HepG2 (cell line): ENCODE results near the gene INSRR. TPM values are rescaled to one million over a fixed set of nuclear protein-coding genes. Genes with fewer than 3 reads are reported as not detected.

ENCODE experiments used
- ATAC-seq: fragments of 200-7000 bp; cut with Tn5 transposase; 3 replicates; pipeline ENCODE4 v1.9.1; 2020; ENCODE audit warnings: mild to moderate bottlenecking, moderate library complexity
- BruUV-seq: library from RNA; stranded (reverse); fragments of 400-500 nt; replicated peaks from 2 replicates; lab custom pipeline; 2021; lab: Mats Ljungman, UMichigan
- CTCF ChIA-PET: fragments of 300-600 bp; formaldehyde crosslinking; extraction: SDS; loops from one replicate; lab custom pipeline; 2021; ENCODE audit warnings: low total read pairs, inconsistent platforms, low intra/inter-chr PET ratio; lab: Yijun Ruan, JAX
- POLR2A ChIA-PET: fragments of 350-600 bp; sonication (Branson Sonifier 250); formaldehyde crosslinking; loops from one replicate; lab custom pipeline; 2020; ENCODE audit warnings: antibody characterized with exemption, inconsistent platforms; lab: Yijun Ruan, JAX
- DNase-seq: peaks from one replicate; pipeline ENCODE4 v3.0.0-alpha.2; 2015; ENCODE audit warnings: low spot score
- FAIRE-seq: peaks from 3 replicates; lab custom pipeline; 2011; peaks lifted over from hg19 to GRCh38; lab: Jason Lieb, UNC
- H2AFZ ChIP-seq: one replicate; pipeline ENCODE4 v1.6.1; 2011; ENCODE audit warnings: low read length, inconsistent platforms
- H3K27ac ChIP-seq: fragments of 300-600 bp; 3 replicates; pipeline ENCODE4 v1.8.0; 2011; ENCODE audit warnings: mixed run types, mild to moderate bottlenecking, mixed read lengths, low read length, inconsistent platforms; ENCODE audit not compliant: insufficient read depth; ENCODE audit errors: extremely low read length
- H3K27me3 ChIP-seq, 2 experiments: fragments of 200-600 bp in 1 of 2; 2 replicates in 1 of 2; 3 replicates in 1 of 2; pipeline versions ENCODE4 v1.6.0 to v1.8.0; 2011; ENCODE audit warnings: low read length in 2 of 2, mild to moderate bottlenecking in 2 of 2, moderate library complexity in 2 of 2, inconsistent platforms in 1 of 2; ENCODE audit not compliant: insufficient read depth in 2 of 2, control insufficient read depth in 1 of 2
- H3K36me3 ChIP-seq, 2 experiments: fragments of 200-600 bp in 1 of 2; replicated peaks in 1 of 2; 2 replicates in 1 of 2; 3 replicates in 1 of 2; pipeline versions ENCODE4 v1.5.1 to v1.8.0; 2011; ENCODE audit warnings: low read length in 2 of 2, inconsistent platforms in 1 of 2; ENCODE audit not compliant: insufficient read depth in 2 of 2, control insufficient read depth in 1 of 2
- H3K4me1 ChIP-seq: 2 replicates; pipeline ENCODE4 v1.5.1; 2012; ENCODE audit warnings: low read length, inconsistent platforms; ENCODE audit not compliant: insufficient read depth
- H3K4me2 ChIP-seq: 2 replicates; pipeline ENCODE4 v1.6.0; 2011; ENCODE audit warnings: low read depth, low read length, inconsistent platforms
- H3K4me3 ChIP-seq, 3 experiments: fragments of 200-600 bp in 1 of 3; sonication (generic), shearing (Covaris generic) in 1 of 3; replicated peaks in 1 of 3; 2 replicates each; pipeline ENCODE4 v1.5.1; 2011 to 2016; ENCODE audit warnings: low read length in 3 of 3, inconsistent platforms in 2 of 3, low read depth in 2 of 3, mild to moderate bottlenecking in 2 of 3, control low read depth in 1 of 3, mixed read lengths in 1 of 3; ENCODE audit not compliant: insufficient read depth in 1 of 3
- H3K79me2 ChIP-seq: one replicate; pipeline ENCODE4 v1.6.1; 2011; ENCODE audit warnings: low read length, inconsistent platforms; ENCODE audit not compliant: insufficient read depth
- H3K9ac ChIP-seq: 2 replicates; pipeline ENCODE4 v1.6.0; 2011; ENCODE audit warnings: mild to moderate bottlenecking, low read depth, low read length, inconsistent platforms; ENCODE audit not compliant: insufficient read depth
- H3K9me3 ChIP-seq: 2 replicates; pipeline ENCODE4 v1.5.1; 2012; ENCODE audit warnings: mild to moderate bottlenecking, low read length
- H4K20me1 ChIP-seq: 2 replicates; pipeline ENCODE4 v1.6.0; 2011; ENCODE audit warnings: inconsistent platforms, mild to moderate bottlenecking, low read length, moderate library complexity; ENCODE audit not compliant: insufficient read depth
- DNMT3B ChIP-seq: conservative IDR thresholded peaks from 2 replicates; pipeline ENCODE4 v1.6.1; 2016; ENCODE audit warnings: missing biosample characterization, control low read depth
- ELF4 ChIP-seq: sonication (generic); formaldehyde crosslinking; IDR thresholded peaks from 2 replicates; pipeline ENCODE4 v1.5.0; 2020; ENCODE audit warnings: missing genetic modification reagents, mild to moderate bottlenecking, moderate library complexity, borderline replicate concordance
- RFXANK ChIP-seq: IDR thresholded peaks from 2 replicates; pipeline ENCODE4 v1.6.1; 2016
- ZBTB20 ChIP-seq: sonication (generic); formaldehyde crosslinking; IDR thresholded peaks from 2 replicates; pipeline ENCODE4 v1.8.1; 2023; ENCODE audit warnings: missing genetic modification reagents, low read depth, mild to moderate bottlenecking, borderline replicate concordance
- ZNF317 ChIP-seq: sonication (generic); formaldehyde crosslinking; IDR thresholded peaks from 2 replicates; pipeline ENCODE4 v1.5.0; 2020; ENCODE audit warnings: mild to moderate bottlenecking, missing genetic modification reagents
- ZNF557 ChIP-seq: sonication (generic); formaldehyde crosslinking; IDR thresholded peaks from 2 replicates; pipeline ENCODE4 v1.4.0; 2020; ENCODE audit warnings: missing genetic modification reagents
- ZNF572 ChIP-seq: sonication (generic); formaldehyde crosslinking; IDR thresholded peaks from 2 replicates; pipeline ENCODE4 v1.5.1; 2020; ENCODE audit warnings: mild to moderate bottlenecking, missing genetic modification reagents
- ZNF772 ChIP-seq: sonication (generic); formaldehyde crosslinking; IDR thresholded peaks from 2 replicates; pipeline ENCODE4 v1.5.0; 2020; ENCODE audit warnings: mild to moderate bottlenecking, missing genetic modification reagents
- WGBS: methylation state at CpG from one replicate; pipeline ENCODE4 v1.1.6; 2017; ENCODE audit warnings: low lambda C conversion rate; 5-methylcytosine and 5-hydroxymethylcytosine counted together
- in situ Hi-C: cut with HindIII; loops from 2 replicates; pipeline ENCODE4 v1.10.0; 2017; ENCODE audit warnings: low pct_unique_long_range_greater_than_20kb; ENCODE audit not compliant: extremely low pct_ligation_motif_present
- intact Hi-C: fragments of 100-400 bp; cut with micrococcal nuclease; formaldehyde crosslinking; loops from one replicate; pipeline ENCODE4 v1.10.0; 2022; ENCODE audit not compliant: unreplicated experiment
- polyA plus RNA-seq, 8 experiments: library from polyadenylated mRNA; depleted of rRNA in 3 of 8; stranded (reverse) in 7 of 8; unstranded in 1 of 8; fragments of >200 nt; fragmentation: Illumina TruSeq in 4 of 8; extraction: Trizol in 4 of 8; gene quantifications; 2 replicates each; pipeline versions ENCODE4 v1.2.1 to v1.2.3, GENCODE V29; 2011 to 2016; ENCODE audit warnings: low read depth in 4 of 8, missing spikeins in 1 of 8, mixed read lengths in 1 of 8; ENCODE audit not compliant: insufficient read depth in 1 of 8
- total RNA-seq, 5 experiments: library from RNA; depleted of rRNA; stranded (reverse); fragments of >200 nt; fragmentation: Illumina TruSeq; extraction: Trizol; gene quantifications; 2 replicates each; pipeline ENCODE4 v1.2.3, GENCODE V29; 2016; ENCODE audit warnings: low read depth in 1 of 5
- TF ChIP-seq, protein P1 (sequence below): sonication (generic); formaldehyde crosslinking; conservative IDR thresholded peaks from 2 replicates; pipeline ENCODE4 v1.5.0; 2020; ENCODE audit warnings: missing genetic modification reagents
- TF ChIP-seq, protein P2 (sequence below): sonication (generic); formaldehyde crosslinking; IDR thresholded peaks from 2 replicates; pipeline ENCODE4 v1.4.0; 2020; ENCODE audit warnings: low read depth, missing genetic modification reagents
- TF ChIP-seq, protein P3 (sequence below): sonication (generic); formaldehyde crosslinking; IDR thresholded peaks from 2 replicates; pipeline ENCODE4 v1.5.1; 2020; ENCODE audit warnings: mild to moderate bottlenecking, missing genetic modification reagents, moderate library complexity

INSRR gene
- total and polyA plus RNA-seq, 2 of the 13 experiments (the other 11 are each of a cell fraction or from before 2014, with no cell fraction given), result not detected

DNA sequence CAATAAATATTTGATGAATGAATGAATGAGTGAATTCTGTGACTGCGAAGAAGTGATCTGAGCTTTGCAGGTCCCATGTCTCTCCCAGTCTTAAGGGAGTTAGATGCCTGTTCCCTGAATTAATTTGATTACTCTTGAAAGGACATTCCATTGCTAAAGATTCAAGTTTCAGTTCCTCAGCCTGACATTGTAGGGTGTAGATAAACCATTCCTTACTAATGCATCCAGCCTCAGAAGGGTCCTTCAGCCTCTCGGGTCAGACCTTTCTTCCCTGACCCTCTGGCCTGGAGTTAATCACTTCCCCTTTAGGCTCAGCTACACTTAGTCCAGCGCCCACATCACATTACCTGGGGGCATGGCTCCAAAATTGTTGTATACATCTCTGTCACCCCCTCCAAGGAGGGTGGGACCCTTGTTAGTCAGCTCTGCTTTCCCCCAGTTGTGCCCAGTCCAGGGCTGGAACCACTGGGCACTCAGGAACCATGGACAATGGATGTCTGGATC lies 2.6 kb downstream of the INSRR start:
- POLR2A ChIA-PET, result no interaction called here

More for the DNA sequence above, 2.6 kb downstream of the INSRR start:
- Histone ChIP-seq H3K4me2 (no peak overlapping the region), H2AFZ (no peak overlapping the region), H3K36me3 (no peaks in the 10 kb centered on the region), H3K4me3 (no peak overlapping the region), H3K27me3 (peaks cover 17 to 71% of the 10 kb centered on the region in 2 experiments)
- ATAC-seq (no peak), FAIRE-seq (no peak)
- BruUV-seq, result no TSS peak
- TF ChIP-seq ZNF317 (CRISPR knock-in tag) (no peak), RFXANK (no peak), ZNF557 (CRISPR knock-in tag) (no peak), ZNF572 (no peak), DNMT3B (CRISPR knock-in tag) (no peak), ZNF772 (CRISPR knock-in tag) (no peak), ZBTB20 (CRISPR knock-in tag) (no peak), ELF4 (CRISPR knock-in tag) (no peak)
- TF ChIP-seq, protein P1, sequence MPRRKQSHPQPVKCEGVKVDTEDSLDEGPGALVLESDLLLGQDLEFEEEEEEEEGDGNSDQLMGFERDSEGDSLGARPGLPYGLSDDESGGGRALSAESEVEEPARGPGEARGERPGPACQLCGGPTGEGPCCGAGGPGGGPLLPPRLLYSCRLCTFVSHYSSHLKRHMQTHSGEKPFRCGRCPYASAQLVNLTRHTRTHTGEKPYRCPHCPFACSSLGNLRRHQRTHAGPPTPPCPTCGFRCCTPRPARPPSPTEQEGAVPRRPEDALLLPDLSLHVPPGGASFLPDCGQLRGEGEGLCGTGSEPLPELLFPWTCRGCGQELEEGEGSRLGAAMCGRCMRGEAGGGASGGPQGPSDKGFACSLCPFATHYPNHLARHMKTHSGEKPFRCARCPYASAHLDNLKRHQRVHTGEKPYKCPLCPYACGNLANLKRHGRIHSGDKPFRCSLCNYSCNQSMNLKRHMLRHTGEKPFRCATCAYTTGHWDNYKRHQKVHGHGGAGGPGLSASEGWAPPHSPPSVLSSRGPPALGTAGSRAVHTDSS (CRISPR knock-in tag), result no peak
- TF ChIP-seq, protein P2, sequence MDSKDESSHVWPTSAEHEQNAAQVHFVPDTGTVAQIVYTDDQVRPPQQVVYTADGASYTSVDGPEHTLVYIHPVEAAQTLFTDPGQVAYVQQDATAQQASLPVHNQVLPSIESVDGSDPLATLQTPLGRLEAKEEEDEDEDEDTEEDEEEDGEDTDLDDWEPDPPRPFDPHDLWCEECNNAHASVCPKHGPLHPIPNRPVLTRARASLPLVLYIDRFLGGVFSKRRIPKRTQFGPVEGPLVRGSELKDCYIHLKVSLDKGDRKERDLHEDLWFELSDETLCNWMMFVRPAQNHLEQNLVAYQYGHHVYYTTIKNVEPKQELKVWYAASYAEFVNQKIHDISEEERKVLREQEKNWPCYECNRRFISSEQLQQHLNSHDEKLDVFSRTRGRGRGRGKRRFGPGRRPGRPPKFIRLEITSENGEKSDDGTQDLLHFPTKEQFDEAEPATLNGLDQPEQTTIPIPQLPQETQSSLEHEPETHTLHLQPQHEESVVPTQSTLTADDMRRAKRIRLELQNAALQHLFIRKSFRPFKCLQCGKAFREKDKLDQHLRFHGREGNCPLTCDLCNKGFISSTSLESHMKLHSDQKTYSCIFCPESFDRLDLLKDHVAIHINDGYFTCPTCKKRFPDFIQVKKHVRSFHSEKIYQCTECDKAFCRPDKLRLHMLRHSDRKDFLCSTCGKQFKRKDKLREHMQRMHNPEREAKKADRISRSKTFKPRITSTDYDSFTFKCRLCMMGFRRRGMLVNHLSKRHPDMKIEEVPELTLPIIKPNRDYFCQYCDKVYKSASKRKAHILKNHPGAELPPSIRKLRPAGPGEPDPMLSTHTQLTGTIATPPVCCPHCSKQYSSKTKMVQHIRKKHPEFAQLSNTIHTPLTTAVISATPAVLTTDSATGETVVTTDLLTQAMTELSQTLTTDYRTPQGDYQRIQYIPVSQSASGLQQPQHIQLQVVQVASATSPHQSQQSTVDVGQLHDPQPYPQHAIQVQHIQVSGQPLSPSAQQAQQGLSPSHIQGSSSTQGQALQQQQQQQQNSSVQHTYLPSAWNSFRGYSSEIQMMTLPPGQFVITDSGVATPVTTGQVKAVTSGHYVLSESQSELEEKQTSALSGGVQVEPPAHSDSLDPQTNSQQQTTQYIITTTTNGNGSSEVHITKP (CRISPR knock-in tag), result no peak
- TF ChIP-seq, protein P3, sequence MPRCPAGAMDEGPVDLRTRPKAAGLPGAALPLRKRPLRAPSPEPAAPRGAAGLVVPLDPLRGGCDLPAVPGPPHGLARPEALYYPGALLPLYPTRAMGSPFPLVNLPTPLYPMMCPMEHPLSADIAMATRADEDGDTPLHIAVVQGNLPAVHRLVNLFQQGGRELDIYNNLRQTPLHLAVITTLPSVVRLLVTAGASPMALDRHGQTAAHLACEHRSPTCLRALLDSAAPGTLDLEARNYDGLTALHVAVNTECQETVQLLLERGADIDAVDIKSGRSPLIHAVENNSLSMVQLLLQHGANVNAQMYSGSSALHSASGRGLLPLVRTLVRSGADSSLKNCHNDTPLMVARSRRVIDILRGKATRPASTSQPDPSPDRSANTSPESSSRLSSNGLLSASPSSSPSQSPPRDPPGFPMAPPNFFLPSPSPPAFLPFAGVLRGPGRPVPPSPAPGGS (CRISPR knock-in tag), result no peak
- TF ChIP-seq, all 625 proteins: peak for 0
- Histone ChIP-seq H3K4me1 (peaks cover 39% of the 10 kb centered on the region), H4K20me1 (0 out of 2 replicates have a peak, but pooled peaks cover 2% of the 10 kb centered on the region), H3K79me2 (no peaks in the 10 kb centered on the region), H3K9me3 (no peaks in the 10 kb centered on the region), H3K9ac (no peak overlapping the region), H3K27ac (no peak overlapping the region)
- intact Hi-C loops, result no loop called here
- in situ Hi-C loops, result no loop called here
- WGBS, result 16% methylated on average over 3 of the region's 3 CpGs
- no peak for DNase-seq
- CTCF ChIA-PET, result no interaction called here
